Effector memory CD8-positive, alpha-beta T cell (primary cell): ENCODE data around the gene LRRTM1.

Experiments used
- ATAC-seq: fragments of 150-1000 bp; cut with Tn5 transposase; replicated peaks from 2 replicates; pipeline ENCODE4 v1.10.0; 2021; ENCODE audit warnings: mild to moderate bottlenecking, moderate library complexity
- DNase-seq, 3 experiments: peaks; one replicate each; pipeline ENCODE4 v3.0.0; 2021
- H3K27ac Mint-ChIP-seq, 2 donors: one replicate each; pipeline ENCODE4 v1.8.0; 2022; ENCODE audit warnings: mild to moderate bottlenecking in 2 of 2, mixed read lengths in 2 of 2, moderate library complexity in 2 of 2
- H3K27me3 Mint-ChIP-seq, 2 donors: one replicate each; pipeline ENCODE4 v1.8.0; 2022; ENCODE audit warnings: mixed read lengths in 2 of 2
- H3K36me3 Mint-ChIP-seq: one replicate; pipeline ENCODE4 v1.8.0; 2022; ENCODE audit warnings: mild to moderate bottlenecking, moderate library complexity, mixed read lengths; ENCODE audit not compliant: insufficient read depth
- H3K4me1 Mint-ChIP-seq, 2 donors: one replicate each; pipeline ENCODE4 v1.8.0; 2022; ENCODE audit warnings: low read depth in 2 of 2, mixed read lengths in 2 of 2
- H3K4me3 Mint-ChIP-seq, 2 donors: one replicate each; pipeline ENCODE4 v1.8.0; 2022; ENCODE audit warnings: mild to moderate bottlenecking in 2 of 2, mixed read lengths in 2 of 2, moderate library complexity in 2 of 2
- H3K9me3 Mint-ChIP-seq, 2 donors: one replicate each; pipeline ENCODE4 v1.8.0; 2022; ENCODE audit warnings: mixed read lengths in 2 of 2

The LRRTM1 gene

GRCh38 chr2:80293039-80293438 is 11.5 kb downstream of the LRRTM1 start:
- Mint-ChIP-seq H3K9me3 (peaks cover 15 to 18% of the 10 kb centered on the region in 2 donors), H3K36me3 (no peaks in the 10 kb centered on the region), H3K27me3 (no peaks in the 10 kb centered on the region), H3K4me1 (no peaks in the 10 kb centered on the region), H3K4me3 (no peak overlapping the region), H3K27ac (no peak overlapping the region)
- no peak for DNase-seq
- no peak for ATAC-seq

- no peak overlapping the region for H3K4me3 Mint-ChIP-seq
- H3K4me1 Mint-ChIP-seq = no peaks in the 10 kb centered on the region
- ATAC-seq (no peak), DNase-seq (no peak)
- peaks cover 15 to 18% of the 10 kb centered on the region in 2 donors for H3K9me3 Mint-ChIP-seq
- no peaks in the 10 kb centered on the region for H3K27me3 Mint-ChIP-seq
- no peak overlapping the region for H3K27ac Mint-ChIP-seq
- no peaks in the 10 kb centered on the region for H3K36me3 Mint-ChIP-seq
Measured at GRCh38 chr2:80292474-80292873, 12.1 kb downstream of the LRRTM1 start.

- Mint-ChIP-seq H3K27ac (no peak overlapping the region), H3K4me3 (no peak overlapping the region), H3K9me3 (peaks cover 18 to 21% of the 10 kb centered on the region in 2 donors), H3K36me3 (no peaks in the 10 kb centered on the region), H3K27me3 (no peaks in the 10 kb centered on the region), H3K4me1 (no peaks in the 10 kb centered on the region)
- no peak for DNase-seq
- no peak for ATAC-seq
Measured at GRCh38 chr2:80291656-80292055, 12.9 kb downstream of the LRRTM1 start.

GRCh38 chr2:80288576-80288975 is 16.0 kb downstream of the LRRTM1 start:
- ATAC-seq (no peak), DNase-seq (no peak)
- H3K27me3 Mint-ChIP-seq = no peaks in the 10 kb centered on the region
- peaks cover 9 to 19% of the 10 kb centered on the region in 2 donors for H3K9me3 Mint-ChIP-seq
- H3K4me3 Mint-ChIP-seq = no peak overlapping the region
- H3K27ac Mint-ChIP-seq = no peak overlapping the region
- H3K36me3 Mint-ChIP-seq = no peaks in the 10 kb centered on the region
- H3K4me1 Mint-ChIP-seq = no peaks in the 10 kb centered on the region

- DNase-seq (no peak), ATAC-seq (no peak)
- Mint-ChIP-seq H3K4me3 (no peak overlapping the region), H3K27me3 (no peaks in the 10 kb centered on the region), H3K27ac (no peak overlapping the region), H3K9me3 (peaks cover under 1 to 8% of the 10 kb centered on the region in 2 donors), H3K4me1 (no peaks in the 10 kb centered on the region), H3K36me3 (no peaks in the 10 kb centered on the region)
Measured at GRCh38 chr2:80281049-80281448, 23.5 kb downstream of the LRRTM1 start.

GRCh38 chr2:80280598-80280997 is 24.0 kb downstream of the LRRTM1 start:
- Mint-ChIP-seq H3K27ac (no peak overlapping the region), H3K27me3 (no peaks in the 10 kb centered on the region), H3K9me3 (peaks cover 0 to 8% of the 10 kb centered on the region in 2 donors), H3K36me3 (no peaks in the 10 kb centered on the region), H3K4me3 (no peak overlapping the region), H3K4me1 (no peaks in the 10 kb centered on the region)
- DNase-seq (no peak), ATAC-seq (no peak)

- H3K36me3 Mint-ChIP-seq = peaks cover 3% of the 10 kb centered on the region
- H3K4me3 Mint-ChIP-seq = no peak overlapping the region
Measured at GRCh38 chr2:80269806-80270205, 34.7 kb downstream of the LRRTM1 start.

GRCh38 chr2:80266231-80266630 is 38.3 kb downstream of the LRRTM1 start:
- H3K27ac Mint-ChIP-seq = no peak overlapping the region

More at GRCh38 chr2:80269806-80270205, 34.7 kb downstream of the LRRTM1 start:
- H3K27ac Mint-ChIP-seq = no peak overlapping the region
- H3K27me3 Mint-ChIP-seq = no peaks in the 10 kb centered on the region
- H3K4me1 Mint-ChIP-seq = no peaks in the 10 kb centered on the region
- DNase-seq = no peak
- ATAC-seq = no peak
- H3K9me3 Mint-ChIP-seq = peaks cover 15 to 29% of the 10 kb centered on the region in 2 donors

GRCh38 chr2:80259292-80259691 is 45.3 kb downstream of the LRRTM1 start:
- Mint-ChIP-seq H3K36me3 (peaks cover 2% of the 10 kb centered on the region), H3K4me3 (no peak overlapping the region), H3K27me3 (no peaks in the 10 kb centered on the region), H3K4me1 (no peaks in the 10 kb centered on the region), H3K9me3 (peaks cover 0 to 5% of the 10 kb centered on the region in 2 donors), H3K27ac (no peak overlapping the region)
- no peak for ATAC-seq
- no peak for DNase-seq

More at GRCh38 chr2:80266231-80266630, 38.3 kb downstream of the LRRTM1 start:
- peaks cover 11 to 20% of the 10 kb centered on the region in 2 donors for H3K9me3 Mint-ChIP-seq
- ATAC-seq = no peak
- DNase-seq = no peak
- no peaks in the 10 kb centered on the region for H3K4me1 Mint-ChIP-seq
- H3K4me3 Mint-ChIP-seq = no peak overlapping the region
- no peaks in the 10 kb centered on the region for H3K27me3 Mint-ChIP-seq
- peaks cover 3% of the 10 kb centered on the region for H3K36me3 Mint-ChIP-seq

GRCh38 chr2:80258793-80259192 is 45.8 kb downstream of the LRRTM1 start:
- H3K4me1 Mint-ChIP-seq = no peaks in the 10 kb centered on the region
- peaks cover 0 to 5% of the 10 kb centered on the region in 2 donors for H3K9me3 Mint-ChIP-seq
- DNase-seq (no peak), ATAC-seq (no peak)
- H3K27ac Mint-ChIP-seq = no peak overlapping the region
- H3K36me3 Mint-ChIP-seq = peaks cover 2% of the 10 kb centered on the region
- H3K4me3 Mint-ChIP-seq = no peak overlapping the region
- H3K27me3 Mint-ChIP-seq = no peaks in the 10 kb centered on the region

GRCh38 chr2:80258341-80258740 is 46.2 kb downstream of the LRRTM1 start:
- Mint-ChIP-seq H3K4me1 (no peaks in the 10 kb centered on the region), H3K36me3 (peaks cover 2% of the 10 kb centered on the region), H3K9me3 (peaks cover 4 to 6% of the 10 kb centered on the region in 2 donors), H3K27me3 (no peaks in the 10 kb centered on the region), H3K27ac (no peak overlapping the region), H3K4me3 (no peak overlapping the region)
- DNase-seq (no peak), ATAC-seq (no peak)

- Mint-ChIP-seq H3K4me3 (no peak overlapping the region), H3K27ac (no peak overlapping the region), H3K9me3 (peaks cover 7 to 10% of the 10 kb centered on the region in 2 donors), H3K4me1 (no peaks in the 10 kb centered on the region), H3K27me3 (no peaks in the 10 kb centered on the region), H3K36me3 (peaks cover 2% of the 10 kb centered on the region)
- ATAC-seq (no peak), DNase-seq (no peak)
Measured at GRCh38 chr2:80257450-80257849, 47.1 kb downstream of the LRRTM1 start.

GRCh38 chr2:80256782-80257167 is 47.8 kb downstream of the LRRTM1 start:
- Mint-ChIP-seq H3K9me3 (peaks cover 7 to 10% of the 10 kb centered on the region in 2 donors), H3K36me3 (peaks cover 2% of the 10 kb centered on the region), H3K4me3 (no peak overlapping the region), H3K4me1 (no peaks in the 10 kb centered on the region), H3K27ac (no peak overlapping the region), H3K27me3 (no peaks in the 10 kb centered on the region)
- DNase-seq (no peak), ATAC-seq (no peak)

- Mint-ChIP-seq H3K4me3 (no peak overlapping the region), H3K4me1 (no peaks in the 10 kb centered on the region), H3K27me3 (no peaks in the 10 kb centered on the region), H3K36me3 (peaks cover 2% of the 10 kb centered on the region), H3K9me3 (peaks cover 7 to 10% of the 10 kb centered on the region in 2 donors), H3K27ac (no peak overlapping the region)
- DNase-seq = no peak
- ATAC-seq = no peak
Measured at GRCh38 chr2:80255918-80256781, 48.4 kb downstream of the LRRTM1 start.
